ENCODE results near the gene KRT3.
A peak's percentile ranks its signal among the peaks of the same experiment; 100 is the strongest.

KRT3 gene

GRCh38 chr12:52808573-52809160, 12.8 kb upstream of the KRT3 start:
- Histone ChIP-seq H3K4me1 (ENCODE audit: control insufficient read depth, insufficient read depth, low read length) (no peaks in the 10 kb centered on the region; the same call in 1 of the 2 replicates), H3K9me3 (ENCODE audit: control insufficient read depth, insufficient read depth, low read depth, low read length) (no peaks in the 10 kb centered on the region), H3K36me3 (ENCODE audit: control insufficient read depth in 2 of 2, insufficient read depth in 1 of 2, low read length in 2 of 2) (no peaks in the 10 kb centered on the region), H3K27ac (ENCODE audit: extremely low read depth, low read depth, low read length) (no peak overlapping the region), H3K4me3 (ENCODE audit: low read depth, low read length) (no peak overlapping the region)
- ChIA-PET POLR2A (no interaction called here), CTCF (interaction anchor here (0.7 to 1.5 kb wide), 2 partner anchors 30 to 71 kb away, joined by 4 to 6 read pairs; no protein-coding TSS in a partner anchor)
- TF ChIP-seq ZNF488 (tag by site-specific recombination; IDR thresholded peaks at IDR 0.05): no peak
- no peak for TF ChIP-seq ZNF704 (tag by site-specific recombination; IDR thresholded peaks at IDR 0.05)
- no peak for TF ChIP-seq ZNF544 (tag by site-specific recombination; IDR thresholded peaks at IDR 0.05)
- no peak for TF ChIP-seq PRDM10 (tag by site-specific recombination; IDR thresholded peaks at IDR 0.05)
- no peak for TF ChIP-seq PRDM1 (tag by site-specific recombination; IDR thresholded peaks at IDR 0.05)
- TF ChIP-seq ZNF133 (tag by site-specific recombination; IDR thresholded peaks at IDR 0.05): no peak
- TF ChIP-seq ZNF248 (tag by site-specific recombination; IDR thresholded peaks at IDR 0.05): no peak
- TF ChIP-seq ZNF274 (IDR thresholded peaks at IDR 0.05; ENCODE audit: low read length): no peak
- TF ChIP-seq ZNF274 (tag by site-specific recombination; IDR thresholded peaks at IDR 0.05; ENCODE audit: borderline replicate concordance): no peak

- Histone ChIP-seq H3K4me1 (ENCODE audit: control insufficient read depth, insufficient read depth, low read length) (no peaks in the 10 kb centered on the region; the same call in 1 of the 2 replicates), H3K9me3 (ENCODE audit: control insufficient read depth, insufficient read depth, low read depth, low read length) (no peaks in the 10 kb centered on the region), H3K36me3 (ENCODE audit: control insufficient read depth in 2 of 2, insufficient read depth in 1 of 2, low read length in 2 of 2) (no peaks in the 10 kb centered on the region), H3K4me3 (ENCODE audit: low read depth, low read length) (no peak overlapping the region), H3K27ac (ENCODE audit: extremely low read depth, low read depth, low read length) (no peak overlapping the region)
- TF ChIP-seq ZNF37A (tag by site-specific recombination; IDR thresholded peaks at IDR 0.05): no peak
- no peak for TF ChIP-seq ZNF132 (tag by site-specific recombination; IDR thresholded peaks at IDR 0.05; ENCODE audit: borderline replicate concordance)
- TF ChIP-seq SCRT2 (tag by site-specific recombination; IDR thresholded peaks at IDR 0.05): peak; percentile 17; the same call in 1 of the 2 replicates
- no peak for TF ChIP-seq ZSCAN30 (tag by site-specific recombination; IDR thresholded peaks at IDR 0.05)
- ChIA-PET POLR2A (interaction anchor here (0.6 kb wide), 1 partner anchor 148 kb away, joined by 4 read pairs; no protein-coding TSS in a partner anchor), CTCF (interaction anchor here (0.6 to 1.5 kb wide), 3 partner anchors 31 to 636 kb away, joined by 3 to 6 read pairs (median 4); no protein-coding TSS in a partner anchor)
These were observed 11.9 kb upstream of the KRT3 start for GRCh38 chr12:52807544-52808470.
